H1 (cell line): ENCODE measurements around the gene ATG7. TPM values are rescaled to one million over a fixed set of nuclear protein-coding genes. Genes with fewer than 3 reads are reported as not detected.

ENCODE experiments used
- BACH1 ChIP-seq: IDR thresholded peaks from 2 replicates; pipeline ENCODE4 v1.6.1; 2012; ENCODE audit warnings: low read length, improper control_type of control experiment
- FOSL1 ChIP-seq: IDR thresholded peaks from 2 replicates; pipeline ENCODE4 v1.6.1; 2011; ENCODE audit warnings: mild to moderate bottlenecking, low read depth, low read length, moderate library complexity; ENCODE audit not compliant: insufficient read depth
- GABPA ChIP-seq: IDR thresholded peaks from 2 replicates; pipeline ENCODE4 v1.6.1; 2011; ENCODE audit warnings: mild to moderate bottlenecking, low read length, moderate library complexity, borderline replicate concordance; ENCODE audit not compliant: insufficient read depth
- JUN ChIP-seq: IDR thresholded peaks from 2 replicates; pipeline ENCODE4 v1.6.1; 2011; ENCODE audit warnings: low read depth, mild to moderate bottlenecking, improper control_type of control experiment, low read length
- POLR2AphosphoS5 ChIP-seq: IDR thresholded peaks from 2 replicates; pipeline ENCODE4 v1.6.1; 2011; ENCODE audit warnings: low read depth, low read length
- RNF2 ChIP-seq: fragments of 200-900, 300-1000 bp; sonication (generic); IDR thresholded peaks from 2 replicates; pipeline ENCODE4 v1.7.1; 2016; ENCODE audit warnings: borderline replicate concordance, low read depth, mild to moderate bottlenecking, antibody characterized with exemption, low read length; ENCODE audit not compliant: poor library complexity, severe bottlenecking; ENCODE audit errors: missing control alignments
- SP4 ChIP-seq: IDR thresholded peaks from 2 replicates; pipeline ENCODE4 v1.6.1; 2012; ENCODE audit warnings: low read length, inconsistent platforms
- SUZ12 ChIP-seq: fragments of 200-600 bp; sonication (generic); IDR thresholded peaks from 2 replicates; pipeline ENCODE4 v1.6.1; 2012; ENCODE audit warnings: mild to moderate bottlenecking, inconsistent platforms, low read length, moderate library complexity, mixed read lengths
- polyA plus RNA-seq, 7 experiments: library from polyadenylated mRNA; depleted of rRNA in 3 of 7; stranded (reverse) in 5 of 7; unstranded in 2 of 7; fragments of >200 nt in 5 of 7; fragments of 200-250 nt in 2 of 7; gene quantifications; 1 replicate in 5 of 7; 2 replicates in 1 of 7; 4 replicates in 1 of 7; pipeline versions ENCODE4 v1.2.1 to v1.2.3, GENCODE V29; 2011 to 2013; ENCODE audit warnings: missing spikeins in 2 of 7, mixed read lengths in 2 of 7
- total RNA-seq: library from RNA; stranded (reverse); fragmentation: NEBNext Ultra II Directional; extraction: Animal tissue kit (Norgen Biotek cat#: 25700); gene quantifications from 2 replicates; pipeline ENCODE4 v1.2.1, GENCODE V29; 2021
- TF ChIP-seq, protein P1 (sequence below): IDR thresholded peaks from 2 replicates; pipeline ENCODE4 v1.6.1; 2011; ENCODE audit warnings: low read depth, mild to moderate bottlenecking, low read length; ENCODE audit not compliant: insufficient read depth

ATG7 gene
- total and polyA plus RNA-seq, 2 of the 8 experiments (the other 6 are each of a cell fraction or from before 2014, with no cell fraction given), result 15.0 to 19.1 TPM

- no peak for TF ChIP-seq GABPA
- TF ChIP-seq SP4, result no peak
- TF ChIP-seq RNF2, result no peak
- TF ChIP-seq, protein P1, sequence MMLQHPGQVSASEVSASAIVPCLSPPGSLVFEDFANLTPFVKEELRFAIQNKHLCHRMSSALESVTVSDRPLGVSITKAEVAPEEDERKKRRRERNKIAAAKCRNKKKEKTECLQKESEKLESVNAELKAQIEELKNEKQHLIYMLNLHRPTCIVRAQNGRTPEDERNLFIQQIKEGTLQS, result no peak
- no peak for TF ChIP-seq FOSL1
- no peak for TF ChIP-seq SUZ12
- no peak for TF ChIP-seq BACH1
- TF ChIP-seq JUN, result no peak
- TF ChIP-seq POLR2AphosphoS5, result no peak
Measured at GRCh38 chr3:11580645-11581044, 308.4 kb downstream of the ATG7 start (continued).
